Upper lobe of right lung (tissue), 1 donor: ENCODE data around the gene LDHA. TPM values are rescaled to one million over a fixed set of nuclear protein-coding genes. Genes with fewer than 3 reads are reported as not detected.

Source experiments
- ATAC-seq: fragments of 200-7000 bp; cut with Tn5 transposase; one replicate; pipeline ENCODE4 v1.9.1; 2020; ENCODE audit warnings: mild to moderate bottlenecking, moderate library complexity
- DNase-seq: peaks from one replicate; pipeline ENCODE4 v3.0.0-alpha.2; 2020
- H3K27ac ChIP-seq: fragments of 200-600 bp; one replicate; pipeline ENCODE4 v1.8.0; 2022
- H3K27me3 ChIP-seq: fragments of 200-600 bp; one replicate; pipeline ENCODE4 v1.8.0; 2022; ENCODE audit warnings: mild to moderate bottlenecking
- H3K36me3 ChIP-seq: fragments of 200-600 bp; one replicate; pipeline ENCODE4 v1.8.0; 2022
- H3K4me1 ChIP-seq: fragments of 200-600 bp; one replicate; pipeline ENCODE4 v1.8.0; 2022
- H3K4me3 ChIP-seq: fragments of 200-600 bp; one replicate; pipeline ENCODE4 v1.8.0; 2022; ENCODE audit warnings: mild to moderate bottlenecking
- H3K9me3 ChIP-seq: fragments of 200-600 bp; one replicate; pipeline ENCODE4 v1.8.0; 2022
- intact Hi-C: fragments of 100-400 bp; cut with DNase I; formaldehyde crosslinking; loops from one replicate; pipeline ENCODE4 v1.11.0; 2022
- microRNA-seq: library from miRNA; unstranded; fragments of <30 nt; microRNA quantifications from one replicate; pipeline ENCODE4 v1.2.0, GENCODE V29; 2020; ENCODE audit warnings: borderline microRNAs expressed
- total RNA-seq: library from RNA; stranded (reverse); fragmentation: NEBNext Ultra II Directional; extraction: Animal tissue kit (Norgen Biotek cat#: 25700); gene quantifications from one replicate; pipeline ENCODE4 v1.2.1, GENCODE V29; 2021
- TF ChIP-seq, protein P1 (sequence below): fragments of 200-600 bp; IDR thresholded peaks from one replicate; pipeline ENCODE4 v1.8.0; 2022; ENCODE audit warnings: antibody characterized with exemption
- donor health status: DM: no; HTN: yes; CAD: no; lungs with severe emphysema.

LDHA gene
- total RNA-seq, 1 donor from 2014 or later, result 231 TPM

GRCh38 chr11:18457450-18457849 lies 63.1 kb downstream of the LDHA start:
- DNase-seq (no peak), ATAC-seq (no peak)
- H3K4me3 ChIP-seq, result no peak overlapping the region
- H3K4me1 ChIP-seq, result no peaks in the 10 kb centered on the region
- H3K36me3 ChIP-seq, result no peaks in the 10 kb centered on the region
- no peaks in the 10 kb centered on the region for H3K27me3 ChIP-seq
- H3K27ac ChIP-seq, result no peak overlapping the region
- TF ChIP-seq, protein P1, sequence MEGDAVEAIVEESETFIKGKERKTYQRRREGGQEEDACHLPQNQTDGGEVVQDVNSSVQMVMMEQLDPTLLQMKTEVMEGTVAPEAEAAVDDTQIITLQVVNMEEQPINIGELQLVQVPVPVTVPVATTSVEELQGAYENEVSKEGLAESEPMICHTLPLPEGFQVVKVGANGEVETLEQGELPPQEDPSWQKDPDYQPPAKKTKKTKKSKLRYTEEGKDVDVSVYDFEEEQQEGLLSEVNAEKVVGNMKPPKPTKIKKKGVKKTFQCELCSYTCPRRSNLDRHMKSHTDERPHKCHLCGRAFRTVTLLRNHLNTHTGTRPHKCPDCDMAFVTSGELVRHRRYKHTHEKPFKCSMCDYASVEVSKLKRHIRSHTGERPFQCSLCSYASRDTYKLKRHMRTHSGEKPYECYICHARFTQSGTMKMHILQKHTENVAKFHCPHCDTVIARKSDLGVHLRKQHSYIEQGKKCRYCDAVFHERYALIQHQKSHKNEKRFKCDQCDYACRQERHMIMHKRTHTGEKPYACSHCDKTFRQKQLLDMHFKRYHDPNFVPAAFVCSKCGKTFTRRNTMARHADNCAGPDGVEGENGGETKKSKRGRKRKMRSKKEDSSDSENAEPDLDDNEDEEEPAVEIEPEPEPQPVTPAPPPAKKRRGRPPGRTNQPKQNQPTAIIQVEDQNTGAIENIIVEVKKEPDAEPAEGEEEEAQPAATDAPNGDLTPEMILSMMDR, result no peak
- H3K9me3 ChIP-seq, result no peaks in the 10 kb centered on the region
- intact Hi-C loops, result no loop called here

Small RNAs within 50 kb of the gene (microRNA-seq; reads per million reads assigned to microRNA genes)
- not detected for gene MIR3159

Other genes starting within 250 kb of the LDHA start
- gene MRGPRX4, start 221.7 kb upstream of the LDHA start, total RNA-seq, result not detected
- gene SAA4, start 157.8 kb upstream of the LDHA start, total RNA-seq, result not detected
- gene SAA2, start 145.9 kb upstream of the LDHA start, total RNA-seq, result 4.2 TPM
- 13.3 TPM for gene SAA1, start 128.3 kb upstream of the LDHA start, total RNA-seq
- 33.0 TPM for gene HPS5, start 72.4 kb upstream of the LDHA start, total RNA-seq
- gene GTF2H1, start 72.0 kb upstream of the LDHA start, total RNA-seq, result 40.8 TPM
- gene LDHC, start 17.8 kb downstream of the LDHA start, total RNA-seq, result not detected
- gene LDHAL6A, start 61.3 kb downstream of the LDHA start, total RNA-seq, result not detected
- gene TSG101, start 132.4 kb downstream of the LDHA start, total RNA-seq, result 46.6 TPM
- 24.0 TPM for gene UEVLD, start 194.2 kb downstream of the LDHA start, total RNA-seq
- 4.6 TPM for gene MISFA, start 205.2 kb downstream of the LDHA start, total RNA-seq
- 18.5 TPM for gene SPTY2D1, start 239.8 kb downstream of the LDHA start, total RNA-seq